Esophagus muscularis mucosa (tissue), 4 donors: ENCODE data around the gene ENO1. TPM values are rescaled to one million over a fixed set of nuclear protein-coding genes. Genes with fewer than 3 reads are reported as not detected.

Experiments
- DNase-seq: peaks from one replicate; pipeline ENCODE4 v3.0.0-alpha.2; 2017; ENCODE audit errors: extremely low spot score
- H3K27ac ChIP-seq, 4 donors: fragments of 200-600 bp; sonication (generic); replicated peaks in 1 of 4; 1 replicate in 3 of 4; 2 replicates in 1 of 4; pipeline ENCODE4 v1.5.1; 2016 to 2019; ENCODE audit warnings: mild to moderate bottlenecking in 1 of 4
- H3K27me3 ChIP-seq, 4 donors: fragments of 200-600 bp; sonication (generic); one replicate each; pipeline versions ENCODE4 v1.5.1 to v1.6.0; 2016 to 2019
- H3K36me3 ChIP-seq, 4 donors: fragments of 200-600 bp; sonication (generic); one replicate each; pipeline ENCODE4 v1.5.1; 2016 to 2019
- H3K4me1 ChIP-seq, 4 donors: fragments of 200-600 bp; sonication (generic); one replicate each; pipeline ENCODE4 v1.5.1; 2016 to 2019
- H3K4me3 ChIP-seq, 4 donors: fragments of 200-600 bp; sonication (generic); 1 replicate in 2 of 4; 2 replicates in 2 of 4; pipeline ENCODE4 v1.5.1; 2016 to 2019; ENCODE audit warnings: mild to moderate bottlenecking in 4 of 4, moderate library complexity in 1 of 4
- H3K9me3 ChIP-seq, 4 donors: fragments of 200-600 bp; sonication (generic); 1 replicate in 3 of 4; 2 replicates in 1 of 4; pipeline ENCODE4 v1.5.1; 2016 to 2019
- CTCF ChIP-seq, 3 experiments: fragments of 200-600 bp in 2 of 3; fragments of 450-650 bp in 1 of 3; sonication (generic) in 2 of 3; IDR thresholded peaks; one replicate each; pipeline ENCODE4 v1.5.1; 2017 to 2019; ENCODE audit warnings: antibody characterized with exemption in 3 of 3, mild to moderate bottlenecking in 2 of 3, moderate library complexity in 1 of 3
- EP300 ChIP-seq: sonication (generic); formaldehyde crosslinking; IDR thresholded peaks from one replicate; pipeline ENCODE4 v1.6.1; 2017; ENCODE audit warnings: antibody characterized with exemption
- POLR2A ChIP-seq: fragments of 450-650 bp; IDR thresholded peaks from one replicate; pipeline ENCODE4 v1.6.1; 2017; ENCODE audit warnings: antibody characterized with exemption, moderate library complexity, mild to moderate bottlenecking, low read depth
- POLR2AphosphoS5 ChIP-seq, 2 donors: sonication (generic); formaldehyde crosslinking; IDR thresholded peaks; one replicate each; pipeline ENCODE4 v1.6.1; 2017; ENCODE audit warnings: antibody characterized with exemption in 2 of 2
- WGBS: methylation state at CpG from one replicate; pipeline ENCODE4 v1.1.5; 2018; 5-methylcytosine and 5-hydroxymethylcytosine counted together
- intact Hi-C: fragments of 100-400 bp; cut with DNase I; formaldehyde crosslinking; loops from one replicate; pipeline ENCODE4 v1.15.1; 2023
- total RNA-seq, 4 donors: library from RNA; depleted of rRNA; stranded (reverse); fragments of >200 nt; gene quantifications; one replicate each; pipeline versions ENCODE4 v1.1.0 to v1.2.1, GENCODE V29; 2016

ENO1 gene
- total RNA-seq, 4 donors from 2014 or later: 595 to 895 (median 621) TPM

- TF ChIP-seq CTCF (IDR thresholded peaks at IDR 0.05) (no peak), EP300 (no peak), POLR2A (no peak), POLR2AphosphoS5 (IDR thresholded peaks at IDR 0.05) (no peak)
- no peaks in the 10 kb centered on the region for H3K9me3 ChIP-seq
- no peak for DNase-seq
- no peaks in the 10 kb centered on the region for H3K36me3 ChIP-seq
- H3K4me1 ChIP-seq: peaks cover 13 to 39% (median 26%) of the 10 kb centered on the region in 4 donors
- H3K4me3 ChIP-seq: no peak overlapping the region
- peak overlapping the region; percentile 14 to 76 (median 63) for H3K27ac ChIP-seq
- intact Hi-C loops: loop anchor here (5.0 kb wide), 1 partner anchor 286 kb away; no protein-coding TSS in a partner anchor
- 63% methylated on average over 5 of the region's 5 CpGs for WGBS
- H3K27me3 ChIP-seq: no peaks in the 10 kb centered on the region
These were observed 30.5 kb downstream of the ENO1 start for GRCh38 chr1:8847990-8848389.

GRCh38 chr1:8846263-8846662 is 32.2 kb downstream of the ENO1 start:
- intact Hi-C loops: loop anchor here (5.0 kb wide), 1 partner anchor 284 kb away; no protein-coding TSS in a partner anchor
- no peak overlapping the region for H3K4me3 ChIP-seq
- peaks cover 13 to 39% (median 26%) of the 10 kb centered on the region in 4 donors for H3K4me1 ChIP-seq
- H3K27me3 ChIP-seq: no peaks in the 10 kb centered on the region
- 41% methylated on average over 2 of the region's 4 CpGs for WGBS
- no peak overlapping the region for H3K27ac ChIP-seq
- no peaks in the 10 kb centered on the region for H3K36me3 ChIP-seq
- DNase-seq: no peak
- no peaks in the 10 kb centered on the region for H3K9me3 ChIP-seq
- no peak for TF ChIP-seq POLR2A
- no peak for TF ChIP-seq EP300
- TF ChIP-seq CTCF (IDR thresholded peaks at IDR 0.05): no peak
- no peak for TF ChIP-seq POLR2AphosphoS5 (IDR thresholded peaks at IDR 0.05)

- no peaks in the 10 kb centered on the region for H3K27me3 ChIP-seq
- H3K27ac ChIP-seq: no peak overlapping the region
- intact Hi-C loops: loop anchor here (5.0 kb wide), 1 partner anchor 283 kb away; no protein-coding TSS in a partner anchor
- WGBS: 94% methylated on average over 21 of the region's 21 CpGs
- peaks cover 13 to 39% (median 26%) of the 10 kb centered on the region in 4 donors for H3K4me1 ChIP-seq
- H3K36me3 ChIP-seq: no peaks in the 10 kb centered on the region
- DNase-seq: no peak
- H3K9me3 ChIP-seq: no peaks in the 10 kb centered on the region
- no peak overlapping the region for H3K4me3 ChIP-seq
- TF ChIP-seq POLR2AphosphoS5 (IDR thresholded peaks at IDR 0.05) (no peak), POLR2A (no peak), EP300 (no peak), CTCF (IDR thresholded peaks at IDR 0.05) (no peak)
These were observed 33.1 kb downstream of the ENO1 start for GRCh38 chr1:8845104-8846097.

DNA sequence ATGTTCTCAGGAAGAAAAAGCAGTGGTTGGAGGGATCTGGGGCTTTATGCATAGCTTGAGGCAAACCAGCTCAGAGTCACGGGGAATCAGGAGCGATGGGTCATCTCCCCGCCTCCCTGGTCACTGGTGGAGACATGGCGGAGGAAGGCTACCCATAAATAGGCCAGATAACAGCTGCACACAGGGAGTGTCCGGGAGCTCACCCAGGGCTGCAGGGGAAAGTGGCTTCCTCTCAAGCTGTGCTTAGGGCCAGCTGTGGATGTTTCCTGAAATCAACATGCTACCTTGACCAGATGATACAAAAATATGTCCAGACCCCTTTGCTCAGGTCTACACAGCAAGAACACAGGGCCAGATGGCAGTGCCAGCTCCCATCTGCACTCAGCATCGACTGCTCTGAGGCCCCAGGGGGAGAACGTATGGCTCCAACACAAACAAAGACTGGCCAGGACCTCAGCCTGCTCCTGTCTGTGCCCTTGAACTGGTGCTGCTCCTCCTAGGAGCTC is 33.9 kb downstream of the ENO1 start:
- TF ChIP-seq EP300 (no peak), CTCF (IDR thresholded peaks at IDR 0.05) (no peak), POLR2A (no peak), POLR2AphosphoS5 (IDR thresholded peaks at IDR 0.05) (no peak)
- intact Hi-C loops: loop anchor here (5.0 kb wide), 1 partner anchor 282 kb away; no protein-coding TSS in a partner anchor
- peaks cover 13 to 39% (median 26%) of the 10 kb centered on the region in 4 donors for H3K4me1 ChIP-seq
- H3K4me3 ChIP-seq: no peak overlapping the region
- DNase-seq: no peak
- no peak overlapping the region for H3K27ac ChIP-seq
- WGBS: 54% methylated on average over 7 of the region's 7 CpGs
- H3K36me3 ChIP-seq: no peaks in the 10 kb centered on the region
- no peaks in the 10 kb centered on the region for H3K9me3 ChIP-seq
- no peaks in the 10 kb centered on the region for H3K27me3 ChIP-seq
